GM18511 (cell line): ENCODE measurements around the gene SHISA7.
"Not testable (repeated sequence)": the region's sequence is repeated elsewhere in the genome, so short reads cannot be mapped to it uniquely, and the experiment has no call there.

ENCODE experiments used
- ATAC-seq: cut with Tn5 transposase; IDR thresholded peaks from one replicate; pipeline ENCODE4 v1.9.1; 2021; ENCODE audit warnings: mild to moderate bottlenecking, moderate library complexity; ENCODE audit not compliant: unreplicated experiment

The SHISA7 gene

DNA sequence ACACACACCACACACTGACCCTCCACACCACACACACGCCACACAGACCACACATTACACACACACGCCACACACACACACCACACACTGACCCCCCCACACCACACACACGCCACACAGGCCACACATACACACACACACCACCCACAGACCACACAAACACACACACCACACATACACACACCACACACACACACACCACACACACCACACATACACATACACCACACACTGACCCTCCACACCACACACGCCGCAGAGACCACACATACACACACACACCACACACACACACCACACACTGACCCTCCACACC, 5.0 kb upstream of the SHISA7 start:
- not testable (repeated sequence) for ATAC-seq

GRCh38 chr19:55447421-55448174, 4.5 kb upstream of the SHISA7 start:
- no peak for ATAC-seq

DNA sequence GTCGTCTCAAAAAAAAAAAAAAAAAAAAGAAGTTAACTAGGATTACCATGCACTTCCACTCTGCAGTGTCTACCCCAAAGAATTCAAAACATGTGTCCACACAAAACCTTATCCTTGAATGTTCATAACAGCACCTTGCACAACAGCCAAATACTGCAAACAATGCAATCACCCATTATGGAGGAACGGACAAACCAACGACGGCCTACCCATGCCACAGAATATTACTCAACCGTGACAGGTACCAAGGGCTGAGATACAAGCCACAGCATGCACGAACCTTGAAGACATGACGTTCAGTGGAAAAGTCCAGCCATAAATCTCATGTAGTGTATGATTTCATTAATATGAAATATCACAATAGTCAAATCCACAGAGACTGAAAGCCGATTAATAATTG, 3.0 kb upstream of the SHISA7 start:
- no peak for ATAC-seq

DNA sequence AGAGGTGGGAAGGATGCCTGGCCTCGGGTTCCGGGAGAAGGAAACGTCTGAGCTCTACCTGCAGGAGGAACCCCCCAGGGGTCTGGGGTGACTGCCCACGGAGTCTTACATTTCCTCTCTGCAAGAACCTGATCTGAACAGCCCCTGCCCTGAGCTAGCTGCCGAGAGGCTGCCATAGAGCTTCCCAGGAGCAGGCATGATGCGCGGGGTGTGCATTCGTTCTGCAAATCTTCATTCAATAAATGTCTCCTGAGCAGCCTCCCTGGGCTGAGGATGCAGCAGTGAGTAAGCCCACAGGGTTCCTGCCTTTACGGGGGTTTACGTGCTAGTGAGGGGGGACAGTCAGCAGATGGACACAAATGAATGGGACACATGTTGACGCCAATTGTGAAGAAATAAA, 1.5 kb upstream of the SHISA7 start:
- no peak for ATAC-seq

GRCh38 chr19:55443824-55444480, 852 bp upstream of the SHISA7 start:
- ATAC-seq = no peak

DNA sequence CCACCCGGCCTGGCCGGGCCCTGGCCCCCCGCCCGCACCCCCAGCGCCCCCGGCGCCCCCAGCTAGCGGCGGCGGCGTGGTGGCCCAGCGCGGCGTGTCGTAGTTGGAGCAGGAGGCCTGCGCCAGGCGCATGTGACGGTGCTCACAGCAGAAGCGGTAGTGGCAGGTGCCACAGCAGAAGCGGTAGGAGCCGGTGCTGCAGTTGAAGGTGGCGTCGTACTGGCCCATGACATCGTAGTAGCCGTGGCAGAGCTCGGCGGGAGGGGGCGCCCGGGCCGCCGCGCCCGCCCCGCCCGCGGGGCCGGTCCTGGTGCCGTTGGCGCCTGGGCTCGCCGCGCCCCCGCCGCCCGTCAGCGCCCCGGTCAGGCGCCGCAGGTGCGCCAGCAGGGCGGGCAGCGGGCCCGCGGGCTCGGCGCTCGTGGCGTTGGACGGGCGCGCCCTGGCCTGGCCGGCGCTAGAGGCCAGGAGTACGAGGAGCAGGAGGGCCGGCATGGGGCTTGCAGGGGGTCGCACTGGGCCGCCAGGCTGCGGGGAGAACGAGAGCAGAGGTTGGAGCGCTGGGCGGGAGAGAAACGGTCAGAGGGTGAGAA, 633 bp downstream of the SHISA7 start:
- no peak for ATAC-seq

- no peak for ATAC-seq
Measured at GRCh38 chr19:55441692-55442321, 1.3 kb downstream of the SHISA7 start.

DNA sequence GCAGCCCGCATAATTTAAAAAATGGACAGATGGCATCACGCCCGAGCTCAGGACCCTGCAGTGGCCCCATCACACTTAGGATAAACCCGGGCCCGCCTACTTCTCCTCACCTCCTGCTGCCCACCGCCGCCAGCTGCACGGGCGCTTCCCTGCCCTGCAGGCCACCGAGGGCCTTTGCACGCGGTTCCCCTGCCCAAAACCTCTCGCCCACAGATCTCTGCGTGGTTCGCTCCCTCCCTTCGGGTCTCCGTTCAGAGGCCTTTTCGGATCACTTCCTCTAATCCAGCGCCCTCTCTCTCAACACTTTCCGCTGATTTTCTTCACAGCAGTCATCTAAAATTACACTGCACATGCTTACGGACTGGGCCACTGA, 1.8 kb downstream of the SHISA7 start:
- no peak for ATAC-seq

DNA sequence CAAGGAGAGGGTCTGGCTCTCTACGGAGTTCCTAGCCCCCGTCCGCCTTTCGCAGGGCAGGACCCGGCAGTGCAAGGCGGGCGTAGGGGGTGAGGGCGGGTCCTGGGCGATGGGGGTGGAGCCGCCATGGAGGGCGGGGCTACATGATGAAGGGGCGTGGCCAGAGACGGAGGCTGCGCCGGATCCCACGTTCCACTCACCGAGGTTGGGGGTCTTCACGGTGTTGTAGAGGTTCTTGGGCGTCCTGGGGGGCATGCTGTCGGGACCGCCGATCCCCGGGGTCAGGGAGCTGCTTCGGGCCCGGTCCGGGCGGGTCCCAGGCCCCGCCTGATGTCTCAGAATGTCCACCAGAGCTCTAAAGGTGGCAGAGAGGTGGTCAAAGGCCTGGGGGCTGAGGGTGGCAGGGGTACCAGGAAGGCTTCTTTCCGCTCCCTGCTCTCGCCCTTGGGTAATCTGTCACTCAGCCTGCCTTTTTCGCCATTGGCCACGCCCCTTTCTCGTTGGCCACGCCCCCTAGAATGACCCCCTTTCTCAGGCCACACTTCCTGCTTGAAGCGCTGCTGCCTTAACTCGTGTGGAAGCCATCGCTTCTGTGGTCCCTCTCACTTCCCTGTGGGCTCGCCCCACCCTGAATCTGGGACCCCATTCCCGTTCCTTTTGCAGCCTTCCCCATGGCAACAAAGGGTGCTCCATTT, 2.5 kb downstream of the SHISA7 start:
- no peak for ATAC-seq

GRCh38 chr19:55439052-55439451, 4.0 kb downstream of the SHISA7 start:
- ATAC-seq = no peak

GRCh38 chr19:55437410-55437809, 5.7 kb downstream of the SHISA7 start:
- no peak for ATAC-seq

DNA sequence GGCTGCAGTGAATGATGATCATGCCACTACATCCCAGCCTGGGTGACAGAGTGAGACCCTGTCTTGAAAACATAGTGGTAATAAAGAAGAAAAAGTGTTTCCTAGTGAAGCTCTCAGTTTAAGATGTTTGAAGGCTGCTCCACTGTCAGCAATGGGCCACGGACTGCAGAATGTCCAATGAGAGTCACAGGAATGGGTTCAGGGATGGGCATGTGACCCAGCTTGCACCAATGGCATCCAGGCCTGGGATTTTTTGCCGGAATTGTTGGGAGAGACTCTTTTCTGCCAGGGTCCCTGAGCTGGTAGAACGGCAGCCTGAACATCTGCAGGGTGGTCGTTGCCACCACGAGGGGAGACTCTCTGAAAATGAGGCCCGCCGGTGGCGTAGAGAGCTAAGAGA, 6.3 kb downstream of the SHISA7 start:
- no peak for ATAC-seq

DNA sequence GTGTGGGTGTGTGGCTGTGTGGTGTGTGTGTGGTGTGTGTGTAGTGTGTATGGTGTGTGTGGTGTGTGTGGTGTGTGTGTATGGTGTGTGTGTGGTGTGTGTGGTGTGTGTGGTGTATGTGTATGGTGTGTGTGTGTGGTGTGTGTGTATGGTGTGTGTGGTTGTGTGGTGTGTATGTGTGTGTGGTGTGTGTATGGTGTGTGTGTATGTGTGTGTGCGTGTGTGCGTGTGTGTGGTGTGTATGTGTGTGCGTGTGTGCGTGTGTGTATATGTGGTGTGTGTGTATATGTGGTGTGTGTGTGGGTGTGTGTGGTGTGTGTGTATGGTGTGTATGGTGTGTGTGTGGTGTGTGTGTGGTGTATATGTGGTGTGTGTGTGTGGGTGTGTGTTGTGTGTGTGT, 8.1 kb downstream of the SHISA7 start:
- no peak for ATAC-seq

DNA sequence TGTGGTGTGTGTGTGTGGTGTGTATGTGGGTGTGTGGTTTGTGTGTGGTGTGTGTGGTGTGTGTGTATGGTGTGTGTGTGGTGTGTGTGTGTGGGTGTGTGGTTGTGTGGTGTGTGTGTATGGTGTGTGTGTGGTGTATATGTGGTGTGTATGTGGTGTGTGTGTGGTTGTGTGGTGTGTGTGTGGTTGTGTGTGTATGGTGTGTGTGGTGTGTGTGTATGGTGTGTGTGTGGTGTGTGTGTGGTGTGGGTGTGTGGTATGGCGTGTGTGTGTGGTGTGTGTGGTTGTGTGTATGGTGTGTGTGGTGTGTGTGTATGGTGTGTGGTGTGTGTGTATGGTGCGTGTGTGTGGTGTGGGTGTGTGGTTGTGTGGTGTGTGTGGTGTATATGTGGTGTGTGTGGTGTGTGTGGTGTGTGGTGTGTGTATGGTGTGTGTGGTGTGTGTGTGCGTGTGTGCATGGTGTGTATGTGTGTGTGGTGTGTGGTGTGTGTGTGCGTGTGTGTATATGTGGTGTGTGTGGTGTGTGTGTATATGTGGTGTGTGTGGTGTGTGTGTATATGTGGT, 8.7 kb downstream of the SHISA7 start:
- no peak for ATAC-seq

GRCh38 chr19:55433292-55433691, 9.8 kb downstream of the SHISA7 start:
- no peak for ATAC-seq

DNA sequence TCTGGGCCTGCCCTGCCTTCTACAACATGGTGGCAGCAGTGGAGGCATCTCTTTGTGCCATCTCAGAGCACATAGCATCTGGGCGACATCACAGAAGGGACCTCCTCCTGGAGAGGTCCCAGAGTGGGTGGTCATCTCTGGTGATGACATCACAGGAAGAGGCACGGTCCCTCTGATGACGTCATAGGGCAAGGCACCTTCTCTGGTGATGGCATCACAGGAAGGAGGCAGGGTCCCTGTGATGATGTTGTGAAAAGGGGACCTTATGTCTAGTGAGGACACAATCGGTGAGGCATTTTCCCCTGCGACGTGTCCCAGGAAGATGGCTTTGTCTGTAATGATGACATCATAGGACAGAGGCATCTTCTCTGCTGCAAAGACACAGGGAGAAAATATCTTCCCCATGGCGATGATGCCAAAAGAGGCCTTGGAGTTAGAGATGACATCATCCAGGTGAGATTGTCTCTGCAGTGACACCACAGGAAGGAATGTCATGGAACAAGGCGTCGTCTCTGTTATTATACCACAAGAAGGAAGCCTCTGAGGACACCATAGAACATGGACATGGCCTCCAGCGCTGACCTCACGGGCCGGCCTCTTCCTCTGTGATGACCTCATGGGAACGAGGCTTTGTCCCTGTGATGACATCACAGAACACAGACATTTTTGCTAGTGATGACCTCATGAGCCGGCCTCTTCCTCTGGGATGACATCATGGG, 10.7 kb downstream of the SHISA7 start:
- ATAC-seq = no peak

GRCh38 chr19:55431183-55431582, 11.9 kb downstream of the SHISA7 start:
- no peak for ATAC-seq

- no peak for ATAC-seq
Measured at GRCh38 chr19:55426042-55426441, 17.1 kb downstream of the SHISA7 start.

GRCh38 chr19:55424518-55424917, 18.6 kb downstream of the SHISA7 start:
- no peak for ATAC-seq

DNA sequence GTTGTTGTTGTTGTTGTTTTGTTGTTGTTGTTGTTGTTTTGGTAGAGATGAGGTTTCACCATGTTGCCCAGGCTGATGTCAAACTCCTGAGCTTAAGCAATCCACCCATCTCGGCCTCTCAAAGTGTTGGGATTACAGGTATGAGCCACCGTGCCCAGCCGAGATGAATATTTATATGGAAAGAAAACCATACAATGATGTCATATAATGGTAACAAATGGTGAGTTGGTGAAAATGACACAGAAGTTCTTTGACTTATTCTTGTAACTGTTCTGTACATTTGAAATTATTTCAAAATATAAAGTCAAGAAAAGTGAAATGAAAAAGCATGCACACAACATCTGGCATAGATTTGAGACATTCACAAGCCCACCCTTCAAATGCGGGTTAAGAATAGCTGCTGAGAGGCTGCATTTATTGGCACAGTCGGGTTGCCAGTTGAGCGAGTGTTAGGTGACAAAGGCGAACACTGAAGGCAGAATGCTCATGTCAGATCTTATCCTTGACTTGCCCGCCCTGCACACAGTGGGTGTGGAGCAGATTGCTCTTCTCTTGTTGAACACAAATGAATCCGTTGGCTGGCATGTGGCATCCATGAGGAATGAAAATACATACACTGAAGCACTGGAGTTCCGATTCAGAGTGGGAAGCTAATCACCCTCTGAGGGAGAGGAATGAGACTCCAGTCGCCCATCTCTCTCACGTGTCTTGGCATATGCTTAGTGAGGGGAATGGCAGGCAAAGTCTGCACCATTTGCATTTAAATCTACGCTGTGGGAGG, 19.7 kb downstream of the SHISA7 start:
- no peak for ATAC-seq
